Kidney (tissue), 14 donors: ENCODE measurements around the gene SUMO4. TPM values are rescaled to one million over a fixed set of nuclear protein-coding genes. Genes with fewer than 3 reads are reported as not detected.

Experiments
- DNase-seq, 5 donors: peaks; one replicate each; pipeline ENCODE4 v3.0.0-alpha.2; 2013 to 2020
- FAIRE-seq: peaks from 2 replicates; lab custom pipeline; 2012; peaks lifted over from hg19 to GRCh38; lab: Jason Lieb, UNC
- H3K27ac ChIP-seq, 2 donors: one replicate each; pipeline ENCODE4 v1.7.0; 2013; ENCODE audit warnings: low read depth in 2 of 2, low read length in 2 of 2, inconsistent platforms in 1 of 2
- H3K27me3 ChIP-seq: one replicate; pipeline ENCODE4 v1.7.1; 2013; ENCODE audit warnings: low read length, inconsistent platforms; ENCODE audit not compliant: control insufficient read depth, insufficient read depth
- H3K36me3 ChIP-seq, 3 donors: one replicate each; pipeline versions ENCODE4 v1.7.0 to v1.7.1; 2013; ENCODE audit warnings: low read length in 3 of 3, control low read depth in 1 of 3, inconsistent platforms in 1 of 3; ENCODE audit not compliant: insufficient read depth in 3 of 3, control insufficient read depth in 2 of 3
- H3K4me1 ChIP-seq, 3 donors: one replicate each; pipeline versions ENCODE4 v1.7.0 to v1.7.1; 2013; ENCODE audit warnings: low read length in 3 of 3, inconsistent platforms in 1 of 3, low read depth in 1 of 3; ENCODE audit not compliant: control insufficient read depth in 2 of 3, insufficient read depth in 2 of 3
- H3K4me3 ChIP-seq, 3 donors: one replicate each; pipeline versions ENCODE4 v1.7.0 to v1.8.1; 2013; ENCODE audit warnings: low read length in 3 of 3, control low read depth in 1 of 3, inconsistent platforms in 1 of 3
- H3K9ac ChIP-seq, 3 donors: one replicate each; pipeline versions ENCODE4 v1.7.0 to v1.7.1; 2013; ENCODE audit warnings: low read length in 3 of 3, control low read depth in 1 of 3, inconsistent platforms in 1 of 3
- H3K9me3 ChIP-seq, 3 donors: one replicate each; pipeline versions ENCODE4 v1.7.0 to v1.7.1; 2013; ENCODE audit warnings: low read length in 3 of 3, control low read depth in 1 of 3, inconsistent platforms in 1 of 3; ENCODE audit not compliant: control insufficient read depth in 2 of 3, insufficient read depth in 1 of 3
- CTCF ChIP-seq: IDR thresholded peaks from 3 replicates; pipeline ENCODE4 v1.5.1; 2012; ENCODE audit warnings: mild to moderate bottlenecking, moderate library complexity, borderline replicate concordance; ENCODE audit not compliant: insufficient read depth; ENCODE audit errors: extremely low read depth
- intact Hi-C: fragments of 100-400 bp; cut with DNase I; formaldehyde crosslinking; loops from one replicate; pipeline ENCODE4 v1.11.1; 2022
- polyA plus RNA-seq: library from polyadenylated mRNA; stranded (reverse); fragments of 350-450 nt; fragmentation: Illumina TruSeq; extraction: RNeasy Lipid Tissue Mini Kit (QIAGEN cat#74804); gene quantifications from one replicate; pipeline ENCODE4 v1.2.3, GENCODE V29; 2014; ENCODE audit warnings: low read depth, low replicate concordance; ENCODE audit not compliant: insufficient read depth
- total RNA-seq: library from RNA; stranded (reverse); fragmentation: NEBNext Ultra II Directional; extraction: Animal tissue kit (Norgen Biotek cat#: 25700); gene quantifications from one replicate; pipeline ENCODE4 v1.2.1, GENCODE V29; 2021
- donor health status: control.
- donor health status: control.
- donor health status: control.
- donor health status: control.
- donor health status: control.
- donor health status: DM: yes; HTN: yes; CAD: no.
- donor health status: Normal renal cell carcinoma (clear cell type).

SUMO4 gene
- total and polyA plus RNA-seq, 2 donors from 2014 or later = 1.9 TPM; not detected in 1

- Histone ChIP-seq H3K27ac (no peak overlapping the region), H3K4me3 (no peak overlapping the region), H3K27me3 (no peaks in the 10 kb centered on the region), H3K36me3 (peaks cover 5 to 15% (median 7%) of the 10 kb centered on the region in 3 donors), H3K9ac (no peak overlapping the region), H3K4me1 (no peaks in the 10 kb centered on the region), H3K9me3 (no peaks in the 10 kb centered on the region)
- no peak for TF ChIP-seq CTCF
- FAIRE-seq = no peak
- DNase-seq = no peak
- intact Hi-C loops = no loop called here
Observed at GRCh38 chr6:149397384-149397783, 2.7 kb upstream of the SUMO4 start.

GRCh38 chr6:149403534-149403933, 3.5 kb downstream of the SUMO4 start:
- H3K9ac ChIP-seq = no peak overlapping the region
- H3K27me3 ChIP-seq = no peaks in the 10 kb centered on the region
- TF ChIP-seq CTCF = no peak
- no peak for FAIRE-seq
- no peak overlapping the region for H3K4me3 ChIP-seq
- no peak overlapping the region for H3K27ac ChIP-seq
- DNase-seq = no peak
- H3K4me1 ChIP-seq = no peaks in the 10 kb centered on the region
- H3K9me3 ChIP-seq = no peaks in the 10 kb centered on the region
- intact Hi-C loops = no loop called here
- peaks cover 5 to 10% (median 9%) of the 10 kb centered on the region in 3 donors for H3K36me3 ChIP-seq

GRCh38 chr6:149405823-149406765, 6.0 kb downstream of the SUMO4 start:
- Histone ChIP-seq H3K27me3 (no peaks in the 10 kb centered on the region), H3K4me3 (no peak overlapping the region), H3K9ac (no peak overlapping the region), H3K27ac (no peak overlapping the region), H3K4me1 (no peaks in the 10 kb centered on the region), H3K36me3 (peaks cover 0 to 5% (median 2%) of the 10 kb centered on the region in 3 donors), H3K9me3 (no peaks in the 10 kb centered on the region)
- DNase-seq = no peak
- intact Hi-C loops = no loop called here
- TF ChIP-seq CTCF = no peak
- no peak for FAIRE-seq
